ENCODE measurements around the gene SHLD1.
"Not testable (repeated sequence)": the region's sequence is repeated elsewhere in the genome, so short reads cannot be mapped to it uniquely, and the experiment has no call there.

The SHLD1 gene

GRCh38 chr20:5781367-5781766 is 31.2 kb downstream of the SHLD1 start:
- DNase-seq (ENCODE audit: low read depth) = not testable (repeated sequence)

- DNase-seq (ENCODE audit: low read depth) = no peak
Observed at GRCh38 chr20:5781798-5782750, 31.9 kb downstream of the SHLD1 start.

DNA sequence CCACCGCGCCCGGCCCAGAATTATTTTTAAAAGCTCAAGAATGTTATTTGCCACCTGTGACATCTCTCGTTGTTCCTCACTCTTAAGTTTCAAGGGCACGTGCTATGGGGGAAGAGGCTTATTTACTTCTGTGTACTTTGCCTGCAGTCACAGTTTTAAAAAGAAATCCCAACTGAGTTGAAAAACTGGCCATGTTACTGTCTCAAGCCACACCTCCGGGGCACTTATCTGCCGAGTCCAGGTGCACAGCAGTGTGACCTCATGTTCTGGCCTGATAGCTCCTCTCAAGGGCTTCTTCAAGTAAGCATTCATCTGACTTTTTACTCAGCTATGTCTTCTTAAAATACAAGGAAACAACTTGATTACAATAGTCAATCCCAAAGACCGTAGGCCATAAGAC is 34.5 kb downstream of the SHLD1 start:
- no peak for DNase-seq (ENCODE audit: low read depth)

- DNase-seq (ENCODE audit: low read depth) = no peak
Observed at GRCh38 chr20:5785146-5785545, 34.9 kb downstream of the SHLD1 start.

- DNase-seq (ENCODE audit: low read depth) = peak; percentile 68
Observed at GRCh38 chr20:5786930-5787795, 37.0 kb downstream of the SHLD1 start.

DNA sequence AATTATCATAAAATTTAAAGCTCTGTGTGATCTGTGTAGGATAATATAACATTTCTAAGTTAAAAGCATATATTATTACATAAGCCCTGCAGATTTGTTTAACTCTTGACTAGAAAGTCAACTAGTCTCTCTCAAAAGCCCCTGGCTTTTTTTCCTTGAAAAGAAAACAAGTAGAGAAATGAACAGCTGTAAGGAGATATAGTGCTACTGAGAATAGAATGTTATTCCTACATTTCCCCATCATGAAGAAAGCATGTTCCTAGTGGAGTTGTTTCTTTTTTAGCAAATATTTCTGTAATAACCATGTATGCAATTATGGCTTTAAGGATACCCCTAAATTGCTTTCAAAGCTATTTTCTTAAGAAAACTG is 37.6 kb downstream of the SHLD1 start:
- DNase-seq (ENCODE audit: low read depth) = no peak

GRCh38 chr20:5788385-5788895 is 38.2 kb downstream of the SHLD1 start:
- peak; percentile 90 for DNase-seq (ENCODE audit: low read depth)

- no peak for DNase-seq (ENCODE audit: low read depth)
Observed at GRCh38 chr20:5789827-5790226, 39.6 kb downstream of the SHLD1 start.

- no peak for DNase-seq (ENCODE audit: low read depth)
Observed at GRCh38 chr20:5793916-5794315, 43.7 kb downstream of the SHLD1 start.

GRCh38 chr20:5796331-5797040 is 46.3 kb downstream of the SHLD1 start:
- no peak for DNase-seq (ENCODE audit: low read depth)

- DNase-seq (ENCODE audit: low read depth) = no peak
Observed at GRCh38 chr20:5797165-5797564, 47.0 kb downstream of the SHLD1 start.

DNA sequence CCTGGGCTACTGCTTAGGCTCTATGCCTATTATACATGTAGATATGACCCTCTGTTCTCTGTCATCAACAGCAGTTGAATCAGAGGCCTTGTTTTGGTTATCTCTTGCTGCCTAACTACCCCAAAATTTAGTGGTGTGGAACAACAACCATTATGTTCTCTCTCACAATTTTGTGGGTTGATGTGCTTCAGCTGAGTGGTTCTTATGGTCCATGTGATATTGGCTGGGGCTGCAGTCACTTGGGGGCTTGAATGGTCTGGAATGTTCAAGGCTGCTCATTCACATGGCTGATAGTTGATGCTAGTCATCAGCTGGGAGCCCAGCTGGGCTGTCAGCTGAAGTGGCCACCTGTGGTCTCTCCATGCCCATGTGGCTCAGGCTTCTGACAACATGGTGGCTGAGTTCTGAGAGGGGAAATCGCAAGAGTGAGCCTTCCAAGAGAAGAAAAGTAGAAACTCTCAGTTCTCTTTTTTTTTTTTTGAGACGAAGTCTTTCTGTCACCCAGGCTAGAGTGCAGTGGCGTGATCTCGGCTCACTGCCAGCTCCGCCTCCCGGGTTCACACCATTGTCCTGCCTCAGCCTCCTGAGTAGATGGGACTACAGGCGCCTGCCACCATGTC is 47.8 kb downstream of the SHLD1 start:
- DNase-seq (ENCODE audit: low read depth) = no peak

DNA sequence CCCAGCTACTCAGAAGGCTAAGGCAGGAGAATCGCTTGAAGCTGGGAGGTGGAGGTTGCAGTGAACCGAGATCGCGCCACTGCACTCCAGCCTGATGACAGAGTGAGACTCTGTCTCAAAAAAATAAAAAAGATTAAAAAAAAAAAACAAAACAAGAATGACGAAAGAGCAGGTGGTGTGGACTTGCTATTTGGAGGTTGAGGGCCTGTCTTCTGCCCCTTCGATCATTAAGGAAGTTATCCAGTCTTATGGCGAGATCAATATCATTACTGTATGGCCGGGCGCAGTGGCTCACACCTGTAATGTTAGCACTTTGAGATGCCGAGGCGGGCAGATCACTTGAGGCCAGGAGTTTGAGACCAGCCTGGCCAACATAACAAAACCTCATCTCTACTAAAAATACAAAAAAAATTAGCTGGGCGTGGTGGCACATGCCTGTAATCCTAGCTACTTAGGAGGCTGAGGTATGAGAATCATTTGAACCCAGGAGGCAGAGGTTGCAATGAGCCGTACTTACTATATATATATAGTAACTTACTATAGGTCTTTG is 53.6 kb downstream of the SHLD1 start:
- DNase-seq (ENCODE audit: low read depth) = not testable (repeated sequence)

DNA sequence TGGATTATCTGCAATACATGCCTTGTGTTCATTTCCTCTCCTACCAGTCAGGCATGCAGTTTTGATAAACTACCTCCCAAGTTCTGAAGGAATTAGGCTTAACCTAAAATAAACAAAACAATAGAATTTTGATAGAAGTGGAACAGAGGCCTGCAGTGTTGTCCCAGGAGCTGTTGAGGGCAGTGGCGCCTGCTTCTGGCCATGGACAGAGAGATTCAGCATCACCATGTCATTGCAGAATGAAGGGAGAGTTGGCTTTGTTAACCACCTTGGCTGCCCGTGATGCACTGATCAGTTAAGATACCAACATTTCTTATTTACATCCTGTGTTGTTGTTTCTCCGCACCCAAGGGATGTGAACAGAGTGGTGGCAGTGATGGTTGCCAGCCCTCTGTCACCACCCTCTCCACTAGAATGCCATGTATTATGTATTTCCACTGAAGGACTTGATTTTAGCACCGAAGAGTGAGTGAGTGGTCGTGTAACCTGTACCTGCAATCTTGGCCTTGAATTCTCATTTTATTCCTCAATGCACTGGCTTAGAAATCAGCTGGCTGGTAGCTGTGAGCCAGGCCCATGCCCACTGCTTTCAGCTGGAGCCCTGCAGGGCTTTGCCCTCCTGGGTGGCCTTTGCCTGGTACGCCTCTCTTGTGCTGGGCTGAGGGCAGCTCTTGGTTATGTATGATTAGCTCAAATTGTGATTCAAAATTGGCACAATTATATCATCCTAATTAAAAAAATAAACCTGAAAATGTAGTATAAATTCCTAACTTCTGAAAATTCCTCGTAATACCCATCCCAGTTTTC is 56.5 kb downstream of the SHLD1 start:
- DNase-seq (ENCODE audit: low read depth) = no peak

GRCh38 chr20:5807431-5807830 is 57.2 kb downstream of the SHLD1 start:
- no peak for DNase-seq (ENCODE audit: low read depth)

- DNase-seq (ENCODE audit: low read depth) = no peak
Observed at GRCh38 chr20:5808901-5809300, 58.7 kb downstream of the SHLD1 start.

DNA sequence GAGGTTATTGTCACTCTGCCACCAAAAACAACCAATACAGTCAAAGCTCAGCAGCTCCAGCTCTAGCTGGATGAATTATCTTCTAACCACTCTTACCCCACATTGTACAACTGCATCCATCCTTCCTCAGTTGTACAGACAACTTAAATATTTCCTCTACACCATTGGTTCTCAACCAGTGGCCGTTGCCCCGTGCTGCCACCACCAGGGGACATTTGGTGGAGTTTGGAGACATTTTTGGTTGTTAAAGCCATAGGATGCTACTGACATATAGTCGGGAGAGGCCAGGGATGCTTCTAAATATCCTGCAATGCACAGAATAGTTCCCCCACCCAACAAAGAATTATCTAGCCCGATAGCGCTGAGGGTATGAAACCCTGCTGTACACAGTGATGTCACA is 59.3 kb downstream of the SHLD1 start:
- no peak for DNase-seq (ENCODE audit: low read depth)

- DNase-seq (ENCODE audit: low read depth) = no peak
Observed at GRCh38 chr20:5810800-5811422, 60.7 kb downstream of the SHLD1 start.

GRCh38 chr20:5811746-5812145 is 61.5 kb downstream of the SHLD1 start:
- no peak for DNase-seq (ENCODE audit: low read depth)

GRCh38 chr20:5818346-5818681 is 68.1 kb downstream of the SHLD1 start:
- no peak for DNase-seq (ENCODE audit: low read depth)
